Left hindlimb (tissue), 1 donor: ENCODE data around the gene PURA.

Experiments
- DNase-seq: peaks from one replicate; pipeline ENCODE4 v3.0.0-alpha.2; 2018

Gene PURA

DNA sequence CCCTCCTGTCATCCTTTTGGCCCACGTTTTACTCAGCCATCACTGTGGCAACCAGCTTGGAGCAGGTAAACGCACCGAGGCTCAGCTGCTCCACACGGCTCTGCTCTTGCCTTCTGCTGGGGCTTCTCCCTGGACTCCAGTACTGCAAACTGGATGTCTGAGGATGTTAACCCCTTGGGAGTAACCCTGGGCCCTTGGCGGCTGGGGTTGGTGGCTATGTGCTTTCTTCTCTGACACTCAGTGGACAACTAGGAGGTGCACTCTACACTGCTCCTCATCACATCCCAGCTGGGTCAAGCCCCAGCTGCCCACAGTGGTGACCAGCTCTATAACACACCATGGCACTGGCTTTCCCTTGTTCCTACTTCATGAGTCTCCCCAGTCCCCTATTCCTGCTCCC, 48.9 kb downstream of the PURA start:
- DNase-seq: no peak

GRCh38 chr5:140165101-140165922, 51.4 kb downstream of the PURA start:
- DNase-seq: no peak

- no peak for DNase-seq
These were observed 52.0 kb downstream of the PURA start for GRCh38 chr5:140165923-140166270.

DNA sequence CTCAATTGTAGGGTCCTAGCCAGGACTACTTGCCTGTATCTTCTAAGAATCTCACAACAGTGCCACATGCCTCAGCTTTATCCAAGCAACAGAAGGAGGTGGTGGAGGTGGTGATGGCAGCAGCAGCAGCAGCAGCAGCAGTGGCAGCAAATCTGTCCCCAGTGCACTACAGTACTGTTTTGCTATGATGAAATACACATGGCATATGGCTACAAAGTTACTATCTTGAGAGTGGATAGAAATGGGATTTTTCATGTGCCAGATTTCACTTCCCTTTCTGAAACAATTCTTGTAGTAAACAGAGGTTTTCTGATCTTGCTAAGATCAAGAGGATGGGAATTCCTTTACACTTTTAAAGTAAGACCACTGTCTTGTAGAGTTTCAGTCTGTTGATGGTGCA, 53.0 kb downstream of the PURA start:
- no peak for DNase-seq

DNA sequence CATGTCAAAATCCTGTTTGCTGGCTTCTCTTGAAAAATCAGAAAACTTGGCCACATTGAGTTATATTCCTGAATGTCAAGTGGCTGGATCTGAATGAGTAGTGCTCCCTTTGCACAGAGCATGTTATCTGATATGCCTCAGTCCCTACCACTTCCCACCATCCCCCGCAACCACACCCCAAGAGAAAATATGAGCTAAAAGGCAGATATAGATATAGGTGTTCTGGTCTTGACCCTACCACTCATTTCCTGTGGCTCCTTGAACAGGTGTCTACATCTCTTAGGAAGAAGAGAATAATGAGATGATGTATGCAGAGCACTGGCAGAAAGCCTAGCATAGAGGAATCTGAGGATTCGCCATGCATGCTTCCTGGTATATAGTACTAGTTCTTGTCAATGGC, 54.5 kb downstream of the PURA start:
- DNase-seq: no peak

DNA sequence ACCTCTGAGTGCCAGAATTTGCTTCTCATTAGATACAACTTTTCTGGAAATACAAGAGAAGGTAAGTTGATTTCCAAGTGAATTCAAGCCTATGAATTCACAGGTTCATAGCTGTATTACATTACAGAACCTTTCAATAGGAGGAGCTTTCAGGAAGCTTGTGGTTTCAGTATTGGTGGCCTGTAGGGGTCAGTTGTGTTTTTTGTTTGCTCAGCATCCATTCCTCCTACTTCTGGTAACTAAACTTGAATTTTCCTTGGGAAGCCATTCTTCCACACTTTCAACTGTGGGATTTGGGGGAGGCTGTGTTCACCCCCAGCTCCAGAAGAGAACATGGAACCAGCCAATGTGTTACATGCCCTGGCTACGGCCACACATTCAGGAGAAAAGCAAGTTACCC, 55.5 kb downstream of the PURA start:
- DNase-seq: no peak

DNA sequence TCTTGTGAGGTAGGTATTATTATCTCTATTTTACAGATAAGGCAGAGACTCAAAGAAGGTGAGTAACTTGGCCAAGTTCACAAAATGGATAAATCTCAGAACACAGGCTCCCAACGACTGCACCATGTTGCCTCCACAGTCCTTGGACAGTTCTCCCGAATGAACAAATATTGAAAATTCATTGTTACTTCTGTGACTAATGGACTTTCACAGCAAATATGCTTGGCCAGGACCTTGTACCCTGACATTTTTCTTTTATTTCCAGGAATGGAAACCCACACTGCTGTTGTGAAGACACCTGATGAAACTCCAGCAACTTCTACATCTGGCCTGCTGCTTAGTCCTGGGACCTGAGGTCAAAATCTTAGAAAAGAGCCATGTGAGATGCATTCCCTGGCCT, 58.6 kb downstream of the PURA start:
- no peak for DNase-seq

- no peak for DNase-seq
These were observed 60.1 kb downstream of the PURA start for GRCh38 chr5:140174014-140174413.

GRCh38 chr5:140174465-140175366, 60.8 kb downstream of the PURA start, which contains the start of gene CYSTM1:
CYSTM1 (plus strand) TSS chr5:140175188; CDS start chr5:140194466, 19,278 bp downstream.
- DNase-seq: peak; percentile 97
